NCI-H2196 treated with DMSO at 0.1 percent for 48 hours (cell line): ENCODE measurements around the gene TTLL11.
A peak's percentile ranks its signal among the peaks of the same experiment; 100 is the strongest.

Experiments used
- DNase-seq: peaks from one replicate; lab custom pipeline; 2025; ENCODE audit not compliant: unreplicated experiment; lab: John Stamatoyannopoulos, UW

Gene TTLL11

GRCh38 chr9:121858788-121859187, 234.3 kb downstream of the TTLL11 start:
- DNase-seq, result no peak

- DNase-seq, result peak; percentile 34
These were observed 235.2 kb downstream of the TTLL11 start for GRCh38 chr9:121857928-121858327.

DNA sequence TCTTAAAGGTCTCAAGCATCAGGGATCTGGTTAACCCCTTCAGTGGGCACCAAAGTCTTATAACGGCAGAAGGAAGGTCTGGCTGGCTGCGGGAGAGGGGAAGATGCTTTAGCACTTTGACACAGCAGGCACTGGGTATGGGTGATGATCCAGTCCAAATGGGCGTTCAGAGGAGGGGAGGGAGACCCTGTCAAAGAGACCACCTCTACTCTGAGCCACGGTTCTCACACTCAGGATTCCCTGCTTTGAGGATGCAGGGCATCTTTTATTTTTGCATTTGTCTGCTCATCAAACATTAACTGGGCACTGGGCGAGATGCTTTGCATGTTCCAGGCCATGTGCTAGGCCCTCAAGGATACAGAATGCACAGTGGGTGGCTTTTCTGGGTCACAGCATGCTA, 237.6 kb downstream of the TTLL11 start:
- DNase-seq, result no peak

GRCh38 chr9:121853617-121854395, 239.3 kb downstream of the TTLL11 start:
- no peak for DNase-seq

- no peak for DNase-seq
These were observed 240.2 kb downstream of the TTLL11 start for GRCh38 chr9:121852651-121853616.

- DNase-seq, result no peak
These were observed 240.9 kb downstream of the TTLL11 start for GRCh38 chr9:121852241-121852640.

GRCh38 chr9:121851641-121852091, 241.4 kb downstream of the TTLL11 start:
- DNase-seq, result no peak

DNA sequence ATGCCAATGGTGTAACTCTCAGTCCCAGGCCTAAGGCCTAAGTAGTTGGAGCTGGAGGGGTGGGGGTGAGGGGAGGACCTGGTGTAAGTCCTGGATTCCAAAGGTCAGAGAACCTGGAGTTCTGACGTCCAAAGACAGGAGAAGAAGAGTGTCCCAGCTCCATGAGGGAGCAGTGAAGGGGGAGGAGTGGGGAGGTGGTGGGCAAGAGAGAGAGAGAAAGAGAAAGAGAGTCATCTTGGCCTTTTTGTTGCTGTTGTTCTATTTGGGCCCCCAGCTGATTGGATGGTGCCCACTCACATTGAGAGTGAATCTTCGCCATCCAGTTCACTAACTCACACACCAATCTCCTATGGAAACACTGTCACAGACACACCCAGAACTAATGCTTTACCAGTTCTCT, 242.7 kb downstream of the TTLL11 start:
- no peak for DNase-seq

GRCh38 chr9:121849554-121849953, 243.6 kb downstream of the TTLL11 start:
- DNase-seq, result no peak

DNA sequence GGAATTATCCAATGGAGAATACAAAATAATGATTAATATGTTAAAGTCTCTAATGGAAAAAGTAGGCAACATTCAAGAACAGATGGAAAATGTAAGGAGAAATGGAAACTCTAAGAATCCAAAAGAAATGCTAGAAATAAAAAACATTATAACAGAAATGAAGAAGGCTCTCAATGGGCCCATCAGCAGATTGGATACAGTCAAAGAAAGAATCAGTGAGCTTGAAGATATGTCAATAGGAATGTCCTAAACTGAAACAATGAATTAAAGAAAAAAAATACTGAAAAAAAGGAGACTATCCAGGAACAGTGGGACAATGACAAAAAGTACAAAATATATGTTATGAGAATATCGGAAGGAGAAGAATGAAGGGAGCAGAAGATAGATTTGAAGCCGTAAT, 248.5 kb downstream of the TTLL11 start:
- no peak for DNase-seq

DNA sequence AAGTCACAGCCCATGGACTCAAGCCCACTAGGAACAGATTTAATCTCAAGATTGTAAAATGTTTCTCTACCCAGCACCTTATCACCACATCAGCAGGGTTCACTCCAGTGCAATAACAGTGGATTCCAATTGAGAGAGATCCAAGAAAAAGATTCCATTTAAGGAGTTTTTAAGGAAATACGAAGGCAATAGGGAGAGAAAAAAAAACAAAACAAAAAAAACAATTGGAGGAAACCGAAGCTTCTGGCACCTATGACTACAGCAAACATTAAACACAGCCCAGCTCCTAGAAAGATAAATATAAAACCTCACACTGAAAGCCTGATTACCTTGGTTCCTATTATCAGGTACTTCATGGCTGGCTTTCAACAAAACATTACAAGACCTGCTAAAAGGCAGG, 249.0 kb downstream of the TTLL11 start:
- DNase-seq, result peak; percentile 31

DNA sequence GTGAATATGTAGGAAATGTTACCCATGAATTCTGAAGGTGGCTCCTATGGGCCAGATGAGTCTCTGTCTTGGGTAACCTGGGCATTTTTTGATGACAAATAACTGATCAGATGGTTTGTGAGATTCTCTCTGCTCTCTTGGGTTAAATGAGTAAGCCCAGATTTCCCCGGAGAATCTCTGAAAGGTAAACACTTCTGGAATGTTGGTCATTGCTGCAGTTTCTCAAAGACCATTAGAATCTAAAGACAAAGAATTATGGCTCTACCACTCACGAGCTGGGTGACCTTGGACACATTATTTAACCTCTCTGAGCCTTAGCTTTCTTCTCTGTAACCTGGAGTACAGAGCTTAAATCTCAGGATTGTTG, 250.5 kb downstream of the TTLL11 start:
- DNase-seq, result no peak

GRCh38 chr9:121841771-121842611, 251.1 kb downstream of the TTLL11 start:
- DNase-seq, result no peak

DNA sequence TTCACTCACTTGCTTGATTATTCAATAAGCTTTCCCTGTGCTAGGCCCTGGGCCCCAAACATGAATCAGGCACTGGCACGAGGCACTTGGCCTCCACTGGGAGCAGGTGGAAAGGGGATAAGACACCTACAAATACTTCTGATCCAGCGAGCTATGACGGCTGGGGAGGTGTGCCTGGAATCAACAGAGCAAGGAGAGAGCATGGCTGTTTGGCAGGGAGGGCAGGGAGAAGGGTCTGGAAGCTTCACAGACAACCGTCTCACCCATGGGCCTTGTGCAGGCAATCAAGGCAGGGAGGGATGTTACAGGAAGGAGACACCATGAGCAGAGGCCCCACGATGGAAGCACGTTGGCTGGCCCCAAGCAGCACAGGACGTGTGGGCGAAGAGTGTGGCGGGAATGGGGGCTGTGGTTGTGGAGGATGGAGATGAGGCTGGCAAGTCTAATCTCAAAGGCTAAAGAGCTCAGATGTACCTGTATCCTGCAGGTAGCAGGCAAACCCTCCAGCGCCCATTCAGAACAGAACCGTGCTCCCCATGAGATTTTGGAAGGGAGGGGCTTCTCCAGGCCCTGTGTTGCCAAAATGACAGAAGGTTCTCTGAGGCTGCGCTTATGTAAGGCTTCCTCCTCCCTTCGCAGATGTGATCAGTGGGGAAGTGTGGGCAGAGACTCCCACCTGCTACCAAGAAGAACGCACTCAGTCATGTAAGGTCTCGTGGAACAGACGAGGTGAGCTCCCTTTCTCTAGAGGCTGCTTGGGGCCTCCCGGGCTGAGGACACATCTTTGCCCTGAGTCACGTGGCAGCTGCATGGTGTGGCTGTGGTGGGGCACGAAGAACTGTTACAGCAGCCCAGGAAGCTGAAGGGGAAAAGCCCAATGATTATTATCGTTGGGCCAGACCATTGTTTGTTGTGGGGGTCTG, 252.0 kb downstream of the TTLL11 start:
- no peak for DNase-seq

DNA sequence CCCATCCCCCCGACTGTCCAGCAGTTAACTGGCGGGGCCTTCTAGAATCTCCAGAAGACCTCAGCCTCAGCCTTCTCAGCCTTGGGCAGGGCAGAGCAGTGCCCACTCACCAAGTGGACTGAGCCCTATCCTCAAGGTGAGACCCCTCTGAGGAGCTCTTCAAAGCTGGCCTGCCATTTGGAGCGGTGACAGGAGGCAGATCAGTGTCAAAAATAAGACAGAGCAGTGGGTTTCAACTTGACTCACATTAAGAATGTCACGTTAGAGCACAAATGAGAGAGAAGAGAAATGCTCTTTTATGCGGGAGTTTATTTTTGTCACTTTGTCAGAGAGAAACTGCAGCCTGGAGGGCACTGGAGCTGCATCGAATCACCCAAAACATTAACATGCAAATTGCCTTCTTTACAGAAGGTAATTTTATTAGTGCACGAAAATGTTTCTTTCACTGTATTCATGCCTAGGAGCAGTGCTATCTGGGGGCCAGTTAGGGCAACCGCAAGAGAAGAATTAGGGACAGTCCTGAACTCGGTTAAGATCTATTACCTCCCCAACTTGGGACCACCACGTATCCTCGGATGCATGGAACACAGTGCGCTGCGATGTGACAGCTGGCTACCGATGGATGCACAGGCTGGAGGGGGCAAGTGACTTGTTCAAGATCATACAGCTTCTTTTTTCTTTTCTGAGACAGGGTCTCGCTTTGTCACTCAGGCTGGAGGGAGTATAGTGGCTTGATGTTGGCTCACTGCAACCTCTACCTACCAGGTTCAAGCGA, 253.2 kb downstream of the TTLL11 start:
- DNase-seq, result no peak

- no peak for DNase-seq
These were observed 254.1 kb downstream of the TTLL11 start for GRCh38 chr9:121838746-121839669.

GRCh38 chr9:121837113-121837961, 255.8 kb downstream of the TTLL11 start:
- no peak for DNase-seq
